Mucosa of gallbladder (tissue), 1 donor: Measurements from ENCODE around the gene URB1. TPM values are rescaled to one million over a fixed set of nuclear protein-coding genes. Genes with fewer than 3 reads are reported as not detected.

Source experiments
- DNase-seq: peaks from one replicate; pipeline ENCODE4 v3.0.0-alpha.2; 2020; ENCODE audit warnings: low spot score
- total RNA-seq: library from RNA; stranded (reverse); gene quantifications from one replicate; pipeline ENCODE4 v1.2.1, GENCODE V29; 2021
- donor health status: DM: no; HTN: no; CAD: no.

The URB1 gene
- total RNA-seq, 1 donor from 2014 or later, result 11.3 TPM

- no peak for DNase-seq
These were observed 45.5 kb downstream of the URB1 start for GRCh38 chr21:32347351-32347750.

- no peak for DNase-seq
These were observed 45.9 kb downstream of the URB1 start for GRCh38 chr21:32346951-32347350.

- DNase-seq, result no peak
These were observed 51.7 kb downstream of the URB1 start for GRCh38 chr21:32340863-32341848.

- DNase-seq, result no peak
These were observed 54.4 kb downstream of the URB1 start for GRCh38 chr21:32338209-32338921.

DNA sequence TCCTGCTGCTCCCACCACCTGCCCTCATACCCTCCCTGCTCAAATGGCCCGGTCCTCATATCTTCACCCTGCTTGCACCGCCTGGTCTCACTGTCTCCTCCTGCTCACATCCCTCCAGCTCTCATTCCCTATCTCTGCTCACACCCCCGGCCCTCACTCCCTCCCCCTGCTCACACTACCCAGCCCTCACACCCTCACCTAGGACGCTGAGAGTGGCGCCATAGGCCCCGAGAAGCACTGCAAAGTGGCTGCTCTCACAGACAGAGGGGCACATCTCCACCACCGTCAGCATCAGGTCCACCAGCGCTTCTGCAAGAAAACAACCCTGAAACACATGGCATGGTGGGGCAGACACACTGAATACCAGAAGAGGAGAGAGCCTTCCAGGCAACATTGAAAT lies 55.6 kb downstream of the URB1 start:
- DNase-seq, result no peak

DNA sequence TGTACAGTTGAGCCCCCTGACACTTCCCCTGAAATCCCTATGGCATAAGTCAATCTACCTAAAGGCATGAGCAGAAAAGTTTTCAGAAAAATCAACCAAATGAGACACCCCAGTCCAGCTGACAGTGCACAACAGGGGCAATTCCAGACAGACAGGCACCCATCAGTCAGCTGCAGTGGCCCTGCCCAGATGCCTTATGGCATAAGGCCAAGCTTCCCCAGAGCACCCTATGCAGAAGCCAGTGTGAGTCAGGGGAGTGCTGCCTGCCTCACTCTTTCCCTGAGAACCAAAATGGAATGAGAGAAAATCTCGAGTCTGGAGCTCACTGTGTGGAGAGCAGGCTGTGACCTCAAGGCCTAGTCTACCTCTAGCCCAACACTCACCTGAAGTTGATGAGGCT lies 56.1 kb downstream of the URB1 start:
- no peak for DNase-seq

GRCh38 chr21:32335601-32336575 lies 56.9 kb downstream of the URB1 start:
- DNase-seq, result no peak

- no peak for DNase-seq
These were observed 57.8 kb downstream of the URB1 start for GRCh38 chr21:32334980-32335531.

- no peak for DNase-seq
These were observed 58.7 kb downstream of the URB1 start for GRCh38 chr21:32333953-32334673.

DNA sequence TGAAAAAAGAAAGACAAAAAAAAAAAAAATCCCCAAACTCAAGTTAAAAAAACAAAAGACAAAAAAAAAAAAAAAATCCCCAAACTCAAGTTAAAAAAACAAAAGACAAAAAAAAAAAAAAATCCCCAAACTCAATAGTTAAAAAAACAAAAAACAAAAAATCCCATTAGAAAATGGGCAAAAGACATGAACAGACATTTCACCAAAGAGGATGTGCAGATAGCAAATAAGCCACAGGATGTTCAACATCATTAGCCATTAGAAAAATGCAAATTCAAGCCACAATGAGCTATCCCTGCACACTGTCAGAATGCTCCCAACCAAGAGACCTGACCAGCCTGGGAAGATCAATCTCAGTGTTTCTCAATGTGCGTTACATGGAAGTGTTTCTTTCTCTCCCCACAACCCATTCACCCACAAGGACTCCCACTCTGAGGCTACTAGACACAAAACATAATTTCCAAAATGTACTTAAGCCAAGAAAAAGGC lies 60.3 kb downstream of the URB1 start:
- DNase-seq, result no peak

GRCh38 chr21:32331444-32332305 lies 61.1 kb downstream of the URB1 start:
- no peak for DNase-seq

DNA sequence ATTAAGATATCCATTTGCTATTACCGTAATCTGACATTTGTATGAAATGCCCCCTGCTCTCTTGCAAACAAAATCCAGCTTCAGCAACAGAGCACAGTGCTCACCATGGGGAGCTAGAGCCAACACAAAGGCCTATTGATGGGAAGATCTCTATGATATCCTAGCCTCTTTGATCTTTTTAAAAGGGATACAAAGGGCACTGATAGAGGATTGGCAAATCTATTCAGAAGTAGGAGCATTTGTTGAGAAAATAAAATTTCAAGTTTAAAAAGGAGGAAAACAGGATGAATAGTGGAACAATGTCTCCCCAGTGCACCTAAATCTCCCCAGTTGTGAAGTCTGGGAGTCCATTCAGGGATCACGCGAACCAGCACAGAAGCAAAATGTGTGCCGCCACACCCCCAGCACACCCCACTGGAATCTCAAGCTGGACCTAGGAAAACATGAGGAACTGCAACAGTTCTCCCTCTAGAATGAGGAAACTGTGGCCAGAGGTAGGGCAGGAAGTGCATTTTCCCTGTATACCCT lies 62.0 kb downstream of the URB1 start:
- DNase-seq, result no peak

DNA sequence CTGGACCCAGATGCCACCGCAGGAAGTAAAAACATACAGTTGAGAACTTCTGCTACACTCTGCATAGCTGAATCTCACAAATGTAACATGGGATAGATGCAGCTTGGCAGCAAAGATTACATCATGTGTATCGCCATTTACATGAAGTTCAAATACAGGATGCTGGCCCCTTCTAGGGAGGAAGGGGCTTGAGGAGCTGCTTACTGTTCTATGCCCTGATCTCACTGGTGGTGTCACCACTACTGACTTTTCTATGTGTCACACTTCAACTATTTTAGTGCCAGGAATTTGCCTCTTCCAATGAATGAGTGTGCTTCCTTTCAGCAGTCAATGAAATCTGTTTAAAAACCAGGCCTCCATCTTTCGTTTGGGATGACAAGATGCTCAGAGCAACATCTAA lies 63.0 kb downstream of the URB1 start:
- no peak for DNase-seq

DNA sequence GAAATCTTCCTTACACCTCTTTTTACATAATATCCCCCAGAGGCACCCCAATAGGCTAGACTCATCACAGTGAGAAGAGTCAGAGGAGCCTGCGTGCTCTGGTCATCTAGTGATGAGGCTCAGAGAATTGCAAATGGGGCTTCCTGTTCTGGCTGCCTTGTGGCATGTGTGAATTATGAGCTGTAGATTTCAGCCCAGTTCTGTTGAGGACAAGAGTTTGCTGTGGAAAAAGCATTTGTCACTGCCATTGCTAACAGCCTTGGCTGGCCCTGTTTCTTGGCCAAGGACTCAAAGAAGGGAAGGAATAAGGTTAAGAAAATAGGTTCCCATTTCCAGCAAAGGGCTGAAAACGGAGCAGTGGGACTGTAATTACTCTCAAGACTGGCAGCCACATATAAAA lies 63.5 kb downstream of the URB1 start:
- no peak for DNase-seq

GRCh38 chr21:32328595-32328994 lies 64.2 kb downstream of the URB1 start:
- no peak for DNase-seq

- no peak for DNase-seq
These were observed 67.1 kb downstream of the URB1 start for GRCh38 chr21:32325706-32326105.

DNA sequence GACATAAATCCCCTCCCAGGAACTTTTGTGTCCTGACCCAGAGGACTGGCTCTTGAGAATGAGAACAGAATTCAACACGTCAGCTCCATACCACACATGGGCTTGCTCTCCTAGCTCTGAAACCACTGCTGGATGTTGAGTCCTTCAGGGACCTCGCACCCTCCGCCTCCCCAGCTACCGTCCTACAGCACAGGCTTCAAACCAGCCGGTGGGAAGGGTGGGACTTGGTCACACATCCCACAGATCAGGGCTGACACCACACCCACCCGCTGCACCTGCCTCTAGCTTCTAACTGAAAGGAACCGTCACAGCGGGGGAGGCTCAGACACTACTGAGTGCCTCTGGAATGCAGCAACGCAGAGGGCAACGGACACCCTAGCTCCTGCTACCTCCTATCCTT lies 70.1 kb downstream of the URB1 start:
- DNase-seq, result no peak

- no peak for DNase-seq
These were observed 70.7 kb downstream of the URB1 start for GRCh38 chr21:32322103-32322502.

DNA sequence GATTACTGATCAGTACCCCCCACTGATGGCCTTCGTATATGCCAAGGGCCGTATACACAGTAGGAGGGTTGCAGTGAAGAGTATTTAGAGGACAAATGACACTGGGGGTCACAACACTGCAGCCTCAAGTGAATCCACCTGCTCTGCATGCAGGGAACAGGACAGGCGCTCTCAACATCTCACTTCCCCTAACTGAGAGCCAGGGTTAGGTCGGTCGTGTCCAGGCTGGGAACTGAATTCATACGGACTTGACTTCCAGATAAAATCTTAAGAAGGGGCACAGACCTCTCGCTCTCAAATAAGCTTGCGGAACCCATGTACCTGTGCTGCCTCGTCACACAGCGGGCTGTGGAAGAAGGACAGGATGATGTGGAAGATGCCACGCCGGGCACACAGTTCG lies 71.3 kb downstream of the URB1 start:
- DNase-seq, result no peak
